Spleen (tissue), 7 donors: ENCODE measurements around the gene EPS8.

Source experiments
- POLR2A ChIP-seq, 3 donors: fragments of 450-650 bp; IDR thresholded peaks; one replicate each; pipeline ENCODE4 v1.5.1; 2017; ENCODE audit warnings: antibody characterized with exemption in 3 of 3, mild to moderate bottlenecking in 1 of 3
- POLR2AphosphoS5 ChIP-seq, 3 donors: sonication (generic); formaldehyde crosslinking; IDR thresholded peaks; one replicate each; pipeline ENCODE4 v1.5.1; 2017; ENCODE audit warnings: antibody characterized with exemption in 3 of 3
- TF ChIP-seq, protein P1 (sequence below), 11 experiments: fragments of 200-600 bp in 7 of 11; fragments of 450-650 bp in 4 of 11; sonication (generic) in 4 of 11; IDR thresholded peaks in 8 of 11; conservative IDR thresholded peaks in 3 of 11; 1 replicate in 7 of 11; 2 replicates in 4 of 11; pipeline versions ENCODE4 v1.4.0 to v1.8.0; 2016 to 2021; ENCODE audit warnings: antibody characterized with exemption in 11 of 11, inconsistent platforms in 4 of 11, mild to moderate bottlenecking in 1 of 11
- donor health status: DM: no; HTN: no; CAD: no; lungs with moderate emphysema.
- donor health status: DM: no; HTN: no; CAD: no.
- donor health status: DM: no; HTN: no; CAD: no.

DNA sequence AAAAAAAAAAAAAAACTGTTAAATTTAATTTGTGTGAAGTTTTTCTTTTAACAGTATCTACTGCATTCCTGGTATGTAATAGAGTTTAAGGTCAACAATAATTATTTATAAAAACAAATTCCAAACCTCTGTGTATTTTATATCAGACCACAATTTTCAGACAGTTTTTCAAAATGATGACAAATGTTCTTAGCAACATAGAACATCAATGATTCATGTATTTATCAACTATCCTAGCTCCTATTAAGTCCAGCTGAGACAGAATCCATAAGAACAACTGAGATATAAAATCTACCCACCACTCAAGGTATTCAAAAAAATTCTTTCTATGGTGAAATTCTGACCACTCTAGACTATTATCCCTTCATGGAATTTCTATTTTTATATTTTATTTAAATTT is 144.5 kb downstream of the EPS8 start:
- TF ChIP-seq POLR2AphosphoS5 (IDR thresholded peaks at IDR 0.05) (no peak), POLR2A (IDR thresholded peaks at IDR 0.05) (no peak)
- TF ChIP-seq, protein P1, sequence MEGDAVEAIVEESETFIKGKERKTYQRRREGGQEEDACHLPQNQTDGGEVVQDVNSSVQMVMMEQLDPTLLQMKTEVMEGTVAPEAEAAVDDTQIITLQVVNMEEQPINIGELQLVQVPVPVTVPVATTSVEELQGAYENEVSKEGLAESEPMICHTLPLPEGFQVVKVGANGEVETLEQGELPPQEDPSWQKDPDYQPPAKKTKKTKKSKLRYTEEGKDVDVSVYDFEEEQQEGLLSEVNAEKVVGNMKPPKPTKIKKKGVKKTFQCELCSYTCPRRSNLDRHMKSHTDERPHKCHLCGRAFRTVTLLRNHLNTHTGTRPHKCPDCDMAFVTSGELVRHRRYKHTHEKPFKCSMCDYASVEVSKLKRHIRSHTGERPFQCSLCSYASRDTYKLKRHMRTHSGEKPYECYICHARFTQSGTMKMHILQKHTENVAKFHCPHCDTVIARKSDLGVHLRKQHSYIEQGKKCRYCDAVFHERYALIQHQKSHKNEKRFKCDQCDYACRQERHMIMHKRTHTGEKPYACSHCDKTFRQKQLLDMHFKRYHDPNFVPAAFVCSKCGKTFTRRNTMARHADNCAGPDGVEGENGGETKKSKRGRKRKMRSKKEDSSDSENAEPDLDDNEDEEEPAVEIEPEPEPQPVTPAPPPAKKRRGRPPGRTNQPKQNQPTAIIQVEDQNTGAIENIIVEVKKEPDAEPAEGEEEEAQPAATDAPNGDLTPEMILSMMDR (IDR thresholded peaks at IDR 0.05 in 8 of 11, conservative IDR thresholded peaks at IDR 0.05 in 3 of 11), result no peak
